Endometrial microvascular endothelial cells (primary cell): ENCODE measurements around the gene WDR7. TPM values are rescaled to one million over a fixed set of nuclear protein-coding genes. Genes with fewer than 3 reads are reported as not detected.

Source experiments
- in situ Hi-C: cut with HindIII; loops from 2 replicates; pipeline ENCODE4 v1.10.0; 2017; ENCODE audit warnings: low sequenced_read_pairs, low pct_unique_long_range_greater_than_20kb; ENCODE audit errors: inconsistent ontology term
- total RNA-seq: library from RNA; depleted of rRNA; stranded (reverse); fragments of >200 nt; gene quantifications from one replicate; pipeline ENCODE4 v1.2.3, GENCODE V29; 2015; ENCODE audit errors: inconsistent ontology term

Gene WDR7
- 11.9 TPM for total RNA-seq

- in situ Hi-C loops, result no loop called here
Measured at GRCh38 chr18:56650944-56651770, at the start of gene WDR7. WDR7 (plus strand) TSS chr18:56651359; CDS start chr18:56672516, 21,157 bp downstream.

GRCh38 chr18:56606618-56607017 is 44.5 kb upstream of the WDR7 start:
- in situ Hi-C loops, result no loop called here

GRCh38 chr18:56615738-56616520 is 35.2 kb upstream of the WDR7 start:
- in situ Hi-C loops, result no loop called here

- in situ Hi-C loops, result no loop called here
Measured at GRCh38 chr18:56627991-56628390, 23.2 kb upstream of the WDR7 start.

- in situ Hi-C loops, result no loop called here
Measured at GRCh38 chr18:56632070-56633022, 18.8 kb upstream of the WDR7 start.

GRCh38 chr18:56635007-56635406 is 16.2 kb upstream of the WDR7 start:
- in situ Hi-C loops, result no loop called here

- in situ Hi-C loops, result no loop called here
Measured at GRCh38 chr18:56637176-56637575, 14.0 kb upstream of the WDR7 start.

- in situ Hi-C loops, result no loop called here
Measured at GRCh38 chr18:56637711-56638231, 13.4 kb upstream of the WDR7 start.

GRCh38 chr18:56638232-56639103 is 12.7 kb upstream of the WDR7 start, which contains the start of gene TXNL1:
TXNL1 (minus strand) TSS chr18:56638592; CDS start chr18:56638440, 152 bp downstream.
- in situ Hi-C loops, result no loop called here

- in situ Hi-C loops, result no loop called here
Measured at GRCh38 chr18:56639104-56639381, 12.1 kb upstream of the WDR7 start.

- in situ Hi-C loops, result no loop called here
Measured at GRCh38 chr18:56639571-56639970, 11.6 kb upstream of the WDR7 start.

GRCh38 chr18:56641714-56642337 is 9.3 kb upstream of the WDR7 start:
- in situ Hi-C loops, result no loop called here

GRCh38 chr18:56643381-56643780 is 7.8 kb upstream of the WDR7 start:
- in situ Hi-C loops, result no loop called here

- in situ Hi-C loops, result no loop called here
Measured at GRCh38 chr18:56645415-56646016, 5.6 kb upstream of the WDR7 start.

GRCh38 chr18:56647071-56647470 is 4.1 kb upstream of the WDR7 start:
- in situ Hi-C loops, result no loop called here

- in situ Hi-C loops, result no loop called here
Measured at GRCh38 chr18:56647951-56648893, 2.9 kb upstream of the WDR7 start.
